Heart left ventricle (tissue), 16 donors: ENCODE results near the gene CR1. TPM values are rescaled to one million over a fixed set of nuclear protein-coding genes. Genes with fewer than 3 reads are reported as not detected.

ENCODE experiments used
- ATAC-seq, 4 donors: fragments of 200-7000 bp; cut with Tn5 transposase; one replicate each; pipeline ENCODE4 v1.9.1; 2020 to 2022; ENCODE audit warnings: moderate library complexity in 4 of 4, mild to moderate bottlenecking in 3 of 4, moderate number of reproducible peaks in 1 of 4
- DNase-seq, 5 donors: peaks; one replicate each; pipeline ENCODE4 v3.0.0-alpha.2; 2020
- H3K27ac ChIP-seq, 12 donors: fragments of 200-600 bp; sonication (generic) in 4 of 12; one replicate each; pipeline versions ENCODE4 v1.5.0 to v1.8.0; 2016 to 2022; ENCODE audit warnings: mild to moderate bottlenecking in 2 of 12
- H3K27me3 ChIP-seq, 9 donors: fragments of 200-600 bp; sonication (generic) in 2 of 9; one replicate each; pipeline versions ENCODE4 v1.5.1 to v1.8.0; 2016 to 2022; ENCODE audit warnings: mild to moderate bottlenecking in 3 of 9
- H3K36me3 ChIP-seq, 9 donors: fragments of 200-600 bp; sonication (generic) in 2 of 9; one replicate each; pipeline versions ENCODE4 v1.5.0 to v1.8.0; 2018 to 2022; ENCODE audit warnings: mild to moderate bottlenecking in 2 of 9
- H3K4me1 ChIP-seq, 12 donors: fragments of 200-600 bp; sonication (generic) in 4 of 12; one replicate each; pipeline versions ENCODE4 v1.5.0 to v1.8.0; 2016 to 2022; ENCODE audit warnings: mild to moderate bottlenecking in 3 of 12
- H3K4me3 ChIP-seq, 12 donors: fragments of 200-600 bp; sonication (generic) in 4 of 12; one replicate each; pipeline versions ENCODE4 v1.5.0 to v1.8.0; 2017 to 2022; ENCODE audit warnings: mild to moderate bottlenecking in 9 of 12, moderate library complexity in 4 of 12
- H3K9me3 ChIP-seq, 12 donors: fragments of 200-600 bp; sonication (generic) in 4 of 12; one replicate each; pipeline versions ENCODE4 v1.5.0 to v1.8.0; 2016 to 2022; ENCODE audit warnings: mild to moderate bottlenecking in 1 of 12
- POLR2A ChIP-seq, 2 donors: fragments of 450-650 bp; IDR thresholded peaks; one replicate each; pipeline ENCODE4 v1.6.1; 2017; ENCODE audit warnings: antibody characterized with exemption in 2 of 2, mild to moderate bottlenecking in 2 of 2, moderate library complexity in 2 of 2
- WGBS, 4 donors: extraction: QIAGEN DNeasy Blood & Tissue Kit in 2 of 4; methylation state at CpG; one replicate each; pipeline versions ENCODE4 v1.1.5 to v1.1.7; 2013 to 2018; 5-methylcytosine and 5-hydroxymethylcytosine counted together
- intact Hi-C, 10 donors: fragments of 100-400 bp; cut with DNase I; formaldehyde crosslinking; loops; one replicate each; pipeline versions ENCODE4 v1.11.1 to v1.14.2; 2022
- polyA plus RNA-seq, 2 donors: library from polyadenylated mRNA; stranded (reverse); fragments of 200-250 nt; gene quantifications; one replicate each; pipeline ENCODE4 v1.2.3, GENCODE V29; 2013
- total RNA-seq, 9 donors: library from RNA; depleted of rRNA in 2 of 9; stranded (reverse); fragments of >200 nt in 2 of 9; fragmentation: NEBNext Ultra II Directional in 3 of 9; extraction: Animal tissue kit (Norgen Biotek cat#: 25700) in 3 of 9; gene quantifications; one replicate each; pipeline versions ENCODE4 v1.1.0 to v1.2.4, GENCODE V29; 2016 to 2023
- TF ChIP-seq, protein P1 (sequence below), 12 donors: fragments of 200-600 bp; sonication (generic) in 4 of 12; IDR thresholded peaks; one replicate each; pipeline versions ENCODE4 v1.5.0 to v1.8.0; 2018 to 2022; ENCODE audit warnings: antibody characterized with exemption in 12 of 12, mild to moderate bottlenecking in 5 of 12
- donor health status: ischemic (EF 13 %, LVEDD 7.1; RV severe dilation, severe dysfunction).
- donor health status: healthy with polysubstance abuse.
- donor health status: DM: no; HTN: yes; CAD: no.
- donor health status: DM: no; HTN: no; CAD: no.
- donor health status: ischemic (EF 25% LVEDD 6.9; RV normal size, moderate dysfunction).
- donor health status: ischemic (EF 25% LVEDD 5.7; RV mildly dilated, moderate dysfunction).
- donor health status: healthy.
- donor health status: DM: yes; HTN: yes; CAD: no.
- donor health status: ischemic (EF 35%, LVEDD 5.7; RV mildly dilated, moderate dysfunction).
- donor health status: nonischemic (EF 11% LVEDD 7.7; RV severe dilation, severe dysfunction).
- donor health status: DM: yes; HTN: yes; CAD: no.
- donor health status: PGD.
- donor health status: ischemic (EF 29% LVEDD 5.4; RV normal size, mild dysfunction).
- donor health status: nonischemic (EF 23%, LVEDD 6.1; RV moderate dilation, normal function).

Gene CR1
- total and polyA plus RNA-seq, 11 donors, result 0.19 to 43.0 (median 1.7) TPM

DNA sequence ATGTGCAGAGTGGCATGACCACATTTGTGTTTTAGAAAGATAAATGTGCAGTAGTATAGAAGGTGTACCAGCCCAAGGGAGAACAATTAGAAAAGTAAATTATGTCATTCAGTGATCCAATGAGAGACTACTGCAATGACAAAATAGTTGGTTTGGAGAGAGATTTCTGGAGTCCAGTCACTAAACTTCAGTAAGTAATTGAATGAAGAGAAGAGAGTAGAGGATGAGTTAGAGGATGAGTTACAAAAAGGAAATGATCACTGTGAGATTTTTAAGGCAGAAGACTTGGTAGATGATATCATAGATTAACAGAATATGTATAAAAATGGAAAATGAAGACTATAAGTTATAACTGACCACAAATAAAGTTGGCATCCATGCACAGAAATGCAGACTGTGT, 33.4 kb upstream of the CR1 start:
- intact Hi-C loops, result no loop called here

GRCh38 chr1:207463021-207463420, 32.9 kb upstream of the CR1 start:
- intact Hi-C loops, result no loop called here
- TF ChIP-seq POLR2A (IDR thresholded peaks at IDR 0.05), result no peak
- TF ChIP-seq, protein P1, sequence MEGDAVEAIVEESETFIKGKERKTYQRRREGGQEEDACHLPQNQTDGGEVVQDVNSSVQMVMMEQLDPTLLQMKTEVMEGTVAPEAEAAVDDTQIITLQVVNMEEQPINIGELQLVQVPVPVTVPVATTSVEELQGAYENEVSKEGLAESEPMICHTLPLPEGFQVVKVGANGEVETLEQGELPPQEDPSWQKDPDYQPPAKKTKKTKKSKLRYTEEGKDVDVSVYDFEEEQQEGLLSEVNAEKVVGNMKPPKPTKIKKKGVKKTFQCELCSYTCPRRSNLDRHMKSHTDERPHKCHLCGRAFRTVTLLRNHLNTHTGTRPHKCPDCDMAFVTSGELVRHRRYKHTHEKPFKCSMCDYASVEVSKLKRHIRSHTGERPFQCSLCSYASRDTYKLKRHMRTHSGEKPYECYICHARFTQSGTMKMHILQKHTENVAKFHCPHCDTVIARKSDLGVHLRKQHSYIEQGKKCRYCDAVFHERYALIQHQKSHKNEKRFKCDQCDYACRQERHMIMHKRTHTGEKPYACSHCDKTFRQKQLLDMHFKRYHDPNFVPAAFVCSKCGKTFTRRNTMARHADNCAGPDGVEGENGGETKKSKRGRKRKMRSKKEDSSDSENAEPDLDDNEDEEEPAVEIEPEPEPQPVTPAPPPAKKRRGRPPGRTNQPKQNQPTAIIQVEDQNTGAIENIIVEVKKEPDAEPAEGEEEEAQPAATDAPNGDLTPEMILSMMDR (IDR thresholded peaks at IDR 0.05), result no peak
- Histone ChIP-seq H3K27me3 (peaks cover 0 to 28% (median 3%) of the 10 kb centered on the region in 9 donors), H3K27ac (no peak overlapping the region), H3K4me3 (no peak overlapping the region), H3K4me1 (no peaks in the 10 kb centered on the region), H3K36me3 (no peaks in the 10 kb centered on the region), H3K9me3 (no peaks in the 10 kb centered on the region)
- DNase-seq, result no peak
- no peak for ATAC-seq

More for the DNA sequence above, 33.4 kb upstream of the CR1 start:
- no peak overlapping the region for H3K27ac ChIP-seq
- no peaks in the 10 kb centered on the region for H3K9me3 ChIP-seq
- no peak overlapping the region for H3K4me3 ChIP-seq
- DNase-seq, result no peak
- TF ChIP-seq POLR2A (IDR thresholded peaks at IDR 0.05), result no peak
- TF ChIP-seq, protein P1 (IDR thresholded peaks at IDR 0.05), result no peak
- ATAC-seq, result no peak
- peaks cover 0 to 26% (median 3%) of the 10 kb centered on the region in 9 donors for H3K27me3 ChIP-seq
- no peaks in the 10 kb centered on the region for H3K4me1 ChIP-seq
- H3K36me3 ChIP-seq, result no peaks in the 10 kb centered on the region

GRCh38 chr1:207463571-207463970, 32.4 kb upstream of the CR1 start:
- 73 to 86% (median 81%) methylated on average over 3 of the region's 3 CpGs for WGBS, 4 donors
- Histone ChIP-seq H3K36me3 (no peaks in the 10 kb centered on the region), H3K27ac (no peak overlapping the region), H3K4me1 (no peaks in the 10 kb centered on the region), H3K9me3 (no peaks in the 10 kb centered on the region), H3K27me3 (peaks cover 0 to 30% (median 3%) of the 10 kb centered on the region in 9 donors), H3K4me3 (no peak overlapping the region)
- intact Hi-C loops, result no loop called here
- DNase-seq (no peak), ATAC-seq (no peak)
- TF ChIP-seq, protein P1 (IDR thresholded peaks at IDR 0.05), result no peak
- no peak for TF ChIP-seq POLR2A (IDR thresholded peaks at IDR 0.05)

GRCh38 chr1:207470927-207471326, 25.0 kb upstream of the CR1 start:
- 80 to 90% (median 85%) methylated on average over 2 of the region's 2 CpGs for WGBS, 4 donors

More at GRCh38 chr1:207470927-207471326, 25.0 kb upstream of the CR1 start:
- TF ChIP-seq, protein P1 (IDR thresholded peaks at IDR 0.05), result no peak
- no peak for TF ChIP-seq POLR2A (IDR thresholded peaks at IDR 0.05)
- Histone ChIP-seq H3K27me3 (peaks cover 0 to 40% (median 3%) of the 10 kb centered on the region in 9 donors), H3K27ac (no peak overlapping the region), H3K9me3 (no peaks in the 10 kb centered on the region), H3K4me1 (no peaks in the 10 kb centered on the region), H3K4me3 (no peak overlapping the region), H3K36me3 (no peaks in the 10 kb centered on the region)
- intact Hi-C loops, result no loop called here
- ATAC-seq (no peak), DNase-seq (no peak)
